Activated CD4-positive, alpha-beta T cell treated with anti-CD3 and anti-CD28 coated beads, Interleukin-2, amount 10 ng/mL, durations not matched to agents 7 days and 5 days (primary cell): ENCODE measurements around the gene PML. TPM values are rescaled to one million over a fixed set of nuclear protein-coding genes. Genes with fewer than 3 reads are reported as not detected.

Source experiments
- CTCF ChIA-PET: fragments of 350-600 bp; sonication (Branson Sonifier 250); formaldehyde crosslinking; loops from one replicate; lab custom pipeline; 2021; ENCODE audit warnings: antibody characterized with exemption; lab: Charles Lee
- POLR2A ChIA-PET: fragments of 350-600 bp; sonication (Branson Sonifier 250); formaldehyde crosslinking; loops from one replicate; lab custom pipeline; 2021; ENCODE audit warnings: antibody characterized with exemption; lab: Charles Lee
- DNase-seq: peaks from one replicate; pipeline ENCODE4 v3.0.0-alpha.2; 2020
- H3K27ac Mint-ChIP-seq: one replicate; pipeline ENCODE4 v1.8.0; 2021; ENCODE audit warnings: mild to moderate bottlenecking, moderate library complexity, mixed read lengths
- H3K27me3 Mint-ChIP-seq: one replicate; pipeline ENCODE4 v1.8.0; 2021; ENCODE audit warnings: mixed read lengths
- H3K36me3 Mint-ChIP-seq: one replicate; pipeline ENCODE4 v1.8.0; 2021; ENCODE audit warnings: low read depth, mixed read lengths
- H3K4me1 Mint-ChIP-seq: one replicate; pipeline ENCODE4 v1.8.0; 2021; ENCODE audit warnings: mixed read lengths
- H3K4me3 Mint-ChIP-seq: one replicate; pipeline ENCODE4 v1.8.0; 2021; ENCODE audit warnings: mild to moderate bottlenecking, moderate library complexity, mixed read lengths
- H3K9me3 Mint-ChIP-seq: one replicate; pipeline ENCODE4 v1.8.0; 2021; ENCODE audit warnings: mixed read lengths
- total RNA-seq, 2 experiments: library from RNA; stranded (reverse); gene quantifications; one replicate each; pipeline ENCODE4 v1.2.3, GENCODE V29; 2021

Gene PML
- total RNA-seq, 2 experiments from 2014 or later: 118 to 122 TPM

GRCh38 chr15:74039656-74040010, 45.1 kb downstream of the PML start:
- POLR2A ChIA-PET: no interaction called here
- H3K27ac Mint-ChIP-seq: no peak overlapping the region
- H3K9me3 Mint-ChIP-seq: no peaks in the 10 kb centered on the region

GRCh38 chr15:74040109-74040850, 45.8 kb downstream of the PML start:
- POLR2A ChIA-PET: interaction anchor here (0.6 kb wide), 1 partner anchor 9 kb away, joined by 6 read pairs; no protein-coding TSS in a partner anchor

More at GRCh38 chr15:74039656-74040010, 45.1 kb downstream of the PML start:
- CTCF ChIA-PET: interaction anchor here (0.6 to 4.4 kb wide), 2 partner anchors 9 to 112 kb away, joined by 3 to 32 read pairs; no protein-coding TSS in a partner anchor
- DNase-seq: no peak
- H3K27me3 Mint-ChIP-seq: no peaks in the 10 kb centered on the region
- H3K4me3 Mint-ChIP-seq: no peak overlapping the region
- H3K36me3 Mint-ChIP-seq: peaks cover 32% of the 10 kb centered on the region
- no peaks in the 10 kb centered on the region for H3K4me1 Mint-ChIP-seq

GRCh38 chr15:74041311-74041756, 46.8 kb downstream of the PML start:
- Mint-ChIP-seq H3K4me3 (no peak overlapping the region), H3K27ac (no peak overlapping the region), H3K36me3 (peaks cover 20% of the 10 kb centered on the region), H3K4me1 (no peaks in the 10 kb centered on the region), H3K27me3 (no peaks in the 10 kb centered on the region), H3K9me3 (no peaks in the 10 kb centered on the region)
- POLR2A ChIA-PET: no interaction called here
- no peak for DNase-seq
- CTCF ChIA-PET: interaction anchor here (1.1 to 4.4 kb wide), 3 partner anchors 7 to 69 kb away, joined by 3 to 32 read pairs (median 3); no protein-coding TSS in a partner anchor

More at GRCh38 chr15:74040109-74040850, 45.8 kb downstream of the PML start:
- DNase-seq: no peak
- H3K4me3 Mint-ChIP-seq: no peak overlapping the region
- CTCF ChIA-PET: interaction anchor here (1.1 to 4.4 kb wide), 3 partner anchors 8 to 67 kb away, joined by 3 to 32 read pairs (median 3); no protein-coding TSS in a partner anchor
- H3K27ac Mint-ChIP-seq: peak overlapping the region; percentile 74
- no peaks in the 10 kb centered on the region for H3K27me3 Mint-ChIP-seq
- H3K9me3 Mint-ChIP-seq: no peaks in the 10 kb centered on the region
- H3K36me3 Mint-ChIP-seq: peaks cover 27% of the 10 kb centered on the region
- no peaks in the 10 kb centered on the region for H3K4me1 Mint-ChIP-seq

- CTCF ChIA-PET: interaction anchor here (1.4 to 4.4 kb wide), 3 partner anchors 7 to 78 kb away, joined by 3 to 32 read pairs (median 3); no protein-coding TSS in a partner anchor
- peak overlapping the region; percentile 6 for H3K27ac Mint-ChIP-seq
- POLR2A ChIA-PET: no interaction called here
Measured at GRCh38 chr15:74041777-74042435, 47.4 kb downstream of the PML start.

GRCh38 chr15:74042603-74043424, 48.3 kb downstream of the PML start:
- Mint-ChIP-seq H3K4me1 (peaks cover 9% of the 10 kb centered on the region), H3K27ac (no peak overlapping the region), H3K36me3 (peaks cover 5% of the 10 kb centered on the region), H3K4me3 (no peak overlapping the region), H3K9me3 (no peaks in the 10 kb centered on the region), H3K27me3 (no peaks in the 10 kb centered on the region)
- ChIA-PET POLR2A (no interaction called here), CTCF (interaction anchor here (0.6 to 1.6 kb wide), 5 partner anchors 16 to 84 kb away, joined by 3 to 4 read pairs (median 3); no protein-coding TSS in a partner anchor)
- DNase-seq: no peak

More at GRCh38 chr15:74041777-74042435, 47.4 kb downstream of the PML start:
- Mint-ChIP-seq H3K4me1 (no peaks in the 10 kb centered on the region), H3K36me3 (peaks cover 15% of the 10 kb centered on the region), H3K9me3 (no peaks in the 10 kb centered on the region), H3K27me3 (no peaks in the 10 kb centered on the region), H3K4me3 (no peak overlapping the region)
- no peak for DNase-seq

- no peak overlapping the region for H3K4me3 Mint-ChIP-seq
Measured at GRCh38 chr15:74043425-74044266, 49.1 kb downstream of the PML start.

GRCh38 chr15:74044267-74045110, 50.0 kb downstream of the PML start:
- Mint-ChIP-seq H3K9me3 (no peaks in the 10 kb centered on the region), H3K4me3 (no peak overlapping the region), H3K27me3 (no peaks in the 10 kb centered on the region), H3K4me1 (peaks cover 20% of the 10 kb centered on the region), H3K27ac (no peak overlapping the region), H3K36me3 (peaks cover 3% of the 10 kb centered on the region)
- no peak for DNase-seq
- POLR2A ChIA-PET: interaction anchor here (0.6 kb wide), 1 partner anchor 8 kb away, joined by 4 read pairs; no protein-coding TSS in a partner anchor
- CTCF ChIA-PET: interaction anchor here (0.6 to 2.3 kb wide), 3 partner anchors 9 to 633 kb away, joined by 3 to 7 read pairs (median 5); no protein-coding TSS in a partner anchor

More at GRCh38 chr15:74043425-74044266, 49.1 kb downstream of the PML start:
- POLR2A ChIA-PET: no interaction called here
- Mint-ChIP-seq H3K4me1 (peaks cover 16% of the 10 kb centered on the region), H3K9me3 (no peaks in the 10 kb centered on the region), H3K27me3 (no peaks in the 10 kb centered on the region), H3K36me3 (peaks cover 3% of the 10 kb centered on the region), H3K27ac (no peak overlapping the region)
- CTCF ChIA-PET: interaction anchor here (0.8 to 2.3 kb wide), 3 partner anchors 10 to 17 kb away, joined by 3 to 7 read pairs (median 4); no protein-coding TSS in a partner anchor
- no peak for DNase-seq

- no peak overlapping the region for H3K27ac Mint-ChIP-seq
- POLR2A ChIA-PET: interaction anchor here (0.6 to 0.7 kb wide), 2 partner anchors 9 to 74 kb away, joined by 3 to 4 read pairs; no protein-coding TSS in a partner anchor
- no peak for DNase-seq
Measured at GRCh38 chr15:74045184-74045583, 50.7 kb downstream of the PML start.

GRCh38 chr15:74045636-74046274, 51.2 kb downstream of the PML start:
- Mint-ChIP-seq H3K27me3 (no peaks in the 10 kb centered on the region), H3K9me3 (no peaks in the 10 kb centered on the region), H3K27ac (no peak overlapping the region), H3K4me1 (peaks cover 22% of the 10 kb centered on the region), H3K36me3 (peaks cover 3% of the 10 kb centered on the region), H3K4me3 (no peak overlapping the region)
- CTCF ChIA-PET: interaction anchor here (0.6 to 2.3 kb wide), 5 partner anchors 8 to 325 kb away, joined by 3 to 7 read pairs (median 5); no protein-coding TSS in a partner anchor
- no peak for DNase-seq
- POLR2A ChIA-PET: interaction anchor here (0.6 to 0.7 kb wide), 2 partner anchors 9 to 74 kb away, joined by 3 to 4 read pairs; no protein-coding TSS in a partner anchor

More at GRCh38 chr15:74045184-74045583, 50.7 kb downstream of the PML start:
- no peaks in the 10 kb centered on the region for H3K9me3 Mint-ChIP-seq
- H3K36me3 Mint-ChIP-seq: peaks cover 3% of the 10 kb centered on the region
- H3K4me1 Mint-ChIP-seq: peaks cover 22% of the 10 kb centered on the region
- CTCF ChIA-PET: interaction anchor here (0.6 to 2.3 kb wide), 4 partner anchors 8 to 632 kb away, joined by 3 to 7 read pairs (median 4); no protein-coding TSS in a partner anchor
- no peaks in the 10 kb centered on the region for H3K27me3 Mint-ChIP-seq
- no peak overlapping the region for H3K4me3 Mint-ChIP-seq

GRCh38 chr15:74046275-74046674, 51.8 kb downstream of the PML start:
- Mint-ChIP-seq H3K4me3 (no peak overlapping the region), H3K4me1 (peaks cover 22% of the 10 kb centered on the region), H3K27me3 (no peaks in the 10 kb centered on the region), H3K9me3 (no peaks in the 10 kb centered on the region), H3K36me3 (peaks cover 3% of the 10 kb centered on the region), H3K27ac (peak overlapping the region; percentile 54)
- POLR2A ChIA-PET: no interaction called here
- CTCF ChIA-PET: interaction anchor here (0.9 to 1.7 kb wide), 3 partner anchors 9 to 73 kb away, joined by 3 to 5 read pairs (median 5); no protein-coding TSS in a partner anchor
- DNase-seq: no peak
